HG02571 (cell line): ENCODE results near the gene HAP1.
"Not testable (repeated sequence)": the region's sequence is repeated elsewhere in the genome, so short reads cannot be mapped to it uniquely, and the experiment has no call there.

ENCODE experiments used
- ATAC-seq: cut with Tn5 transposase; IDR thresholded peaks from one replicate; pipeline ENCODE4 v1.9.1; 2021; ENCODE audit warnings: mild to moderate bottlenecking, moderate library complexity; ENCODE audit not compliant: unreplicated experiment

The HAP1 gene

GRCh38 chr17:41728056-41728455, 6.4 kb downstream of the HAP1 start:
- no peak for ATAC-seq

- ATAC-seq, result no peak
These were observed 9.3 kb downstream of the HAP1 start for GRCh38 chr17:41725134-41725533.

GRCh38 chr17:41724476-41725050, 9.9 kb downstream of the HAP1 start:
- ATAC-seq, result no peak

GRCh38 chr17:41723801-41724475, 10.5 kb downstream of the HAP1 start:
- ATAC-seq, result no peak

GRCh38 chr17:41722231-41722630, 12.2 kb downstream of the HAP1 start:
- no peak for ATAC-seq

- no peak for ATAC-seq
These were observed 16.2 kb downstream of the HAP1 start for GRCh38 chr17:41718287-41718645.

- ATAC-seq, result no peak
These were observed 16.8 kb downstream of the HAP1 start for GRCh38 chr17:41717408-41718286.

GRCh38 chr17:41711669-41712400, 22.6 kb downstream of the HAP1 start, which contains the start of gene GAST:
Gene GAST (plus strand): TSS chr17:41712331. CDS start chr17:41715437, 3,106 bp downstream.
- ATAC-seq, result no peak

- ATAC-seq, result no peak
These were observed 23.9 kb downstream of the HAP1 start for GRCh38 chr17:41710472-41711090.

GRCh38 chr17:41707803-41708669, 26.4 kb downstream of the HAP1 start:
- no peak for ATAC-seq

- ATAC-seq, result no peak
These were observed 29.0 kb downstream of the HAP1 start for GRCh38 chr17:41705271-41705991.

GRCh38 chr17:41702712-41703111, 31.7 kb downstream of the HAP1 start:
- ATAC-seq, result no peak

GRCh38 chr17:41700843-41701242, 33.6 kb downstream of the HAP1 start:
- ATAC-seq, result not testable (repeated sequence)

GRCh38 chr17:41697122-41697962, 37.1 kb downstream of the HAP1 start:
- ATAC-seq, result no peak

GRCh38 chr17:41695954-41696757, 38.3 kb downstream of the HAP1 start:
- no peak for ATAC-seq

GRCh38 chr17:41695134-41695661, 39.2 kb downstream of the HAP1 start:
- no peak for ATAC-seq
